Esophagus mucosa (tissue), 1 donor: ENCODE data around the gene PLA2G2A. TPM values are rescaled to one million over a fixed set of nuclear protein-coding genes. Genes with fewer than 3 reads are reported as not detected.
"Not testable (repeated sequence)": the region's sequence is repeated elsewhere in the genome, so short reads cannot be mapped to it uniquely, and the experiment has no call there.

Experiments
- ATAC-seq: fragments of 200-7000 bp; cut with Tn5 transposase; one replicate; pipeline ENCODE4 v1.9.1; 2020
- total RNA-seq: library from RNA; stranded (reverse); gene quantifications from one replicate; pipeline ENCODE4 v1.2.4, GENCODE V29; 2023
- donor health status: DM: yes; HTN: yes; CAD: no.

The PLA2G2A gene, protein sequence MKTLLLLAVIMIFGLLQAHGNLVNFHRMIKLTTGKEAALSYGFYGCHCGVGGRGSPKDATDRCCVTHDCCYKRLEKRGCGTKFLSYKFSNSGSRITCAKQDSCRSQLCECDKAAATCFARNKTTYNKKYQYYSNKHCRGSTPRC
- 10.9 TPM for total RNA-seq

DNA sequence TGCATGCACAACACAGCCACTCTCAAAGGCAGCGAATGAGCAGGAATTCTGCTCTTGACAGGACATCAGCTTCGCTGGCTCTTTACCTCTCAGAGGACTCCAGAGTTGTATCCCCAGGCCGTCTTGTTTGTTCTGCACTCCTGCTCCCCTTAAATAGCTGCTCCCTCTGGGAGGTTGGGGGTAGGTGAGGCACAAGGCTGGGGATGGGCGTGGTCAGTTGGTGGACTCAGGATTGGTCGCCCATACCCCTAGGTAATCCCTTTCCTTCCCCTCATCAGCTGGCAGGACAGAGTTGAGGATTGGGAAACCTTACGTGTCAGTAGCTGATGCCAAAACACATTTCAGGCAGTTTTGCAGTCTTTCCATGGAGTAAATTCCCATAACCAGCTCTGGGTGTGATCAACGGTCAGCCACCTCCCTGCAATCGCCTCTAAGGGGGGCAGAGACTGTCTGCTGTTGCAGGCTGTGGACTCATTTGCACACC lies at the start of gene PLA2G2A:
Gene PLA2G2A, minus strand, starts transcription at position 125 of the 484 bp plus-strand sequence. CDS start 845 bp downstream, outside the sequence.
- ATAC-seq: no peak

DNA sequence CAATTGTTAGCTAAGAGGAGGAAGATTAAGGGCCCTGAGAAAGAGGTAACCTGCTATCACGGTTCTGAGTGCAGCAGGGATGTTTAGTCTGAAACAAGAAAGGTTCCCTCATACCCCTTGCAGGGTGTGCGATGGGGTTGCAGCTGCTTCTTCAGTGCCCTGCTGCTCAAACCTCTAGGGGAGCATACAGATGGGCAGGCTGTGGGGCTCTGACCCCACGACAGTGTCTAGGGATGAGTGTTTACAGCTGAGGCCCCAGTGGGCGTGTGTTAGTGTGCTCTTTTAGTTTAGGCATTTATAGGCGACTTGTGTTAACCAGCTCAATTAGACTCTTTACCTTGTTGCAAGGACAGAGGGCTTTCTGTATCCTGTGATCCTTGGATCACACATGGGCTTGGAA lies 49.3 kb upstream of the PLA2G2A start:
- ATAC-seq: no peak

DNA sequence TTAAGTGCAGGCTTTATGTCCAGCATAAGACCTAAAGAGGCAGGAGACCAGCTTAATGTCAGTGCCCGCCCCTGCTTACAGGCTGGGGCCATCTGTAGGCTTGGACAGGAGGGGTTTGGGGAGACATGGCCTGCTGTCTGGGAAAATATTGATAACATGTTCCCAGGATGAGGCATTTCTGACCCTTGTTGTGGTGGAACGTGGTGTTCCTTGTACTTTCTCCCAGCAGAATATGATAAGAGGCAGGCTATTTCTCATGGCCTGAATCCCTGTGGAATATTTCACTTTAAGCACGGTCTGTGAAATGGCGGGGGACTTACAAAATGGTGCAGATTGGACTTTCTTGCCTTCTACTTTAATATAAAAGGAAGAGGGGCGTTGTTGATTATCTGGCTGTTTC lies 48.7 kb upstream of the PLA2G2A start:
- no peak for ATAC-seq

DNA sequence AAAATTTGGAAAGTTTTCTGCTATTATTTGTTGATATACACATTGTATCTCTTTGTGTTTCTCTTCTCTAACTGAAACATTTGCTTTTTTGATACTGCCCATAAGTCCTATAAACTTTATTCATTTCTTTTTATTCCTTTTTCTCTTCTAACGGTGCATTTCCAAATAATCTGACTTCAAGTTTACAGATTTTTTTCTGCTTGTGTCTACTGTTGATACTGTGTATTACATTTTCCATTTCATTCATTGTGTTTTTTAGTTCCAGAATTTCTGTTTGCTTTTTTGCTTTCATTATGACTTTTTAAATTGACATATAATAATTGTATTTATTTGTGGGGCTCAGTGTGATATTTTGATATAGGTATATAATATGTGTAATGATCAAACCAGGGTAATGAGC lies 38.3 kb upstream of the PLA2G2A start:
- ATAC-seq: no peak

DNA sequence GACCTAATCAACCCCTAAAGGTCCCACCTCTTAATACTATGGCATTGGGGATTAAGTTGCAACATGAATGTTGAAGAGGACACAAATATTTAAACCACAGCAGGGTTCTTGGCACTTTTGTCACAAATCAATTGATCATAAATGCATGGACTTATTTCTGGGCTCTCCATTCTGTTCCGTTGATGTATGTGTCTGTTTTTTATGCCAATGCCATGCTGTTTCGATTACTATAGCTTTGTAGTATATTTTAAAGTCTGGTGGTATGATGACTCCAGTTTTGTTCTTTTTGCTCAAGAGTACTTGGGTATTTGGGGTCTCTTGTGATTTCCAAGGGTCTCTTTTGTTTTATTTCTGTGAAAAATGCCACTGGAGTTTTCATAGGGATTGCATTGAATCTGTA lies 34.7 kb upstream of the PLA2G2A start:
- ATAC-seq: no peak

DNA sequence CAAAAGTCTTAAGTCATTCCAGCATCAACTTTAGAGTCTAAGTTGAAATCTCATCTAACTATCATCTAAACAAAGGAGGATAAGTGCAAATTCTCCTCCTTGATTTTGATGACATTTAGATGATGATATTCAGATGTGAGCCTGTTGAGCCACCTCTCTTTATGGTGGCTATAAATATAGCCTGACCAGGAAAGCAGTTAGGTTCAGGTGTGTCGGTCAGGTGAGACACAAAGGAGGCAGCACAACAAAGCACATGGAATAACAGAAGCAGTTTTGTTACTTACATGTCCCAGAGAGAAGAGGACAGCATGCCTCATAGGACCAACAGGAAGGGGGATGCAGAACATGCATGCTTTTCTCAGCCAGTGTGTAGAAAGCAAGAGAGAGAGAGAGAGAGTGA lies 30.6 kb upstream of the PLA2G2A start:
- ATAC-seq: no peak

DNA sequence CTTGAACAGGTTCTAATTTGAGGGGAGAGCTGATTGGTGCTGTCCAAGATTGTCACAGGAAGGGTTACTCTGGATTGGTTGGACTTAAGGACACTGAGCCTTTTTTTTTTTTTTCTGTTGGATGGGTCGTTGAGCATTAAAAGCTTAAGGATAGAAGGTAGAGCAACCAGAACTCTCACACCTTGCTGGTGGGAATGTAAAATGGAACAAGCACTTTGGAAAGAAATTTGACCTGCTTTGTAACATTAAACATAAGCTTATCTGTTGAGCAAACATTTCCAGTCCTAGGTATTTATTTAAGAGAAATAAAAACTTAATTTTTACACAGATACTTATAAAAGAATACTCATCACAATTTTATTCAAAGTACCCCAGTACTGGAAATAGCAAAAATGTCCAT lies 29.8 kb upstream of the PLA2G2A start:
- ATAC-seq: no peak

DNA sequence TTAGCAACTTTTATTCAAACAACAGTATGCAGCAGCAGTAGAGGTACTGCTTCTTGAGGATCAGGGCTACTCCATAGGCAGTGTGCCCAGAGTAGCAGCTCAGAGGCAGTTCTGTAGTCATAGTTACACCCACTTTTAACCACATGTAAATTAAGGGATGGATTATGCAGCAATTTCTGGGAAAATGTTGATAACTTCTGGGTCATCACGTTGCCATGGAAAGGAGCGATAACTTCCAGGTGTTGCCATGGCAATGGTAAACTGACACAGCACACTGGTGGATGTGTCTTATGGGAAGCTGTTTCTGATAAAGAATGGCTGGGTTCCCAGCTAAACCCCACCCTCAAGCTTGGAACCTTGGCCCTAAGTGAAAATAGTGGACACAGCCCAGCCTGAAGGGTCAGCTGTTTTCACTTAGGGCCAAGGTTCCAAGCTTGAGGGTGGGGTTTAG lies 29.0 kb upstream of the PLA2G2A start:
- ATAC-seq: no peak

DNA sequence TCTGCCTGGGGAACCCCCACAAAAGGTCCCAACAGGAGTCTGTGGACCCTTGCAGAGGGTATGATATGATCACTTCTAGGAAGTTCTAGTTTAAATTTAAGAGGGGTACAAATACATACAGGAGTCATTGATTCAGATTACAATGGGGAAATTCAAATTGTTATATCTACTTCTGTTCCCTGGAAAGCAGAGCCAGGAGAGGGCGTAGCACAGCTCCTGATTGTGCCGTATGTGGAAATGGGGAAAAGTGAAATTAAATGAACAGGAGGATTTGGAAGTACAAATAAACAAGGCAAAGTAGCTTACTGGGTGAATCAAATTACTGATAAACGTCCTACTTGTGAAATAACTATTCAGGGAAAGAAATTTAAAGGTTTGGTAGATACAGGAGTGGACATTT lies 19.4 kb upstream of the PLA2G2A start:
- not testable (repeated sequence) for ATAC-seq

DNA sequence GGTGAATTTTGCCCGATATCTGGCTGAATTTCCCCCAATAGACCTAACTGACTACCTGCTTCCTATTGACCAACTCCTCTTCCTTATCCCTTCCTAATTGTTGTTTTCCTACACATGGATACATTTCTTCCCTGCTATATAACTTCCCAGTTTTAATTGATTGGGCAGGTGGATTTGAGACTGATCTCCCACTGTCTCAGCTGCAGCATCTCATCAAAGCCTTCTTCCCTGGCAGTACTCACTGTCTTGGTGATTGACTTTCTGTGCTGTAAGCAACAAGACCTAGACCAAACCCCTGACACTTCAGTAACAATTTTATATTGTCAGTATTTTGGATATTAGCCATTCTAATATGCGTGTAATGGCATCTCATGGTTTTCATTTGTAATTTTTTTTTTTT lies 11.3 kb upstream of the PLA2G2A start:
- ATAC-seq: no peak

DNA sequence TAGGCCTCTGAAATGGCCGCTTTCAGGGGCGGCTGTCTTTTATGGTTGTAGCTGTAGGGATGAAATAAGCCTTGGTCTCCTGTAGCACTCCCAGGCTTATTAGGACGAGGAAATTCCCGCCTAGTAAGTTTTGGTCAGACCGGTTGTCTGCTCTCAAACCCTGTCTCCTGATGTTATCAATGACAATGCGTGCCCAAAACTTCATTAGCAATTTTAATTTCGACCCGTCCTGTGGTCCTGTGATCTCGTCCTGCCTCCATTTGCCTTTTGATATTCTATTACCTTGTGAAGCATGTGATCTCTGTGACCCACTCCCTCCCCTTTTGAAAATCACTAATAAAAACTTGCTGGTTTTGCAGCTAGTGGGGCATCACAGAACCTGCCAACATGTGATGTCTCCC lies 10.8 kb upstream of the PLA2G2A start:
- not testable (repeated sequence) for ATAC-seq

DNA sequence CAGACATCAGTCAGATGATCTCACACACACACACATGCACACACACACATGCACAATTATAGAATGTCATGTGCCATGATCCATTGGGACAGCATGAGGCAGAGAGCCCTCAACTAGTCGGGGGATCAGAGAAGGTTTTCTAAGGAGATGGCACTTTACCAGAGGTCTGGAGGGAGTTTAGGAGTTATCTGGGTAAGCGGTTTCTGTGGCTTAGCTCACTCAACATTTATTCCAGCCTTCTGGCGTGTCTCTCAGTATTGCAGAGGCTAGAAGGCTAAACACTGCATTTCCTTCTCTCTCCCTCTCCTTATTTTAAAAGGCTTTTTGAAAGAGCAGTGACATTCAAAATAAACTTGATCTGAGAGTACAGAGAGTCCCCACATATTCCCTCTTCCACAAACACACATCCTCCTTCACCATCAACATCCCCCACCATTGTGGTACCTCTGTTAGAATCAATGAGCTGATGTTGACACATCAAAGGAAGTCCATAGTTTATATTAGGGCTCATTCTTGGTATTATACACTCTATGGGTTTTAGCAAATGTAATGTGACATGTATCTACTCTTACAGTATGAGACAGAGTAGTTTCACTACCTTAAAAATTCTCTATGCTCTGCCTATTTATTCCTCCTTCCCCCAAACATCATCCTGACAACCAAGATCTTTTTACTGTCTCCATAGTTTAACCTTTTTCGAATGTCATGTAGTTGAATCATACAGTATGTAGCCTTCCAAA lies 9.0 kb upstream of the PLA2G2A start:
- ATAC-seq: no peak

DNA sequence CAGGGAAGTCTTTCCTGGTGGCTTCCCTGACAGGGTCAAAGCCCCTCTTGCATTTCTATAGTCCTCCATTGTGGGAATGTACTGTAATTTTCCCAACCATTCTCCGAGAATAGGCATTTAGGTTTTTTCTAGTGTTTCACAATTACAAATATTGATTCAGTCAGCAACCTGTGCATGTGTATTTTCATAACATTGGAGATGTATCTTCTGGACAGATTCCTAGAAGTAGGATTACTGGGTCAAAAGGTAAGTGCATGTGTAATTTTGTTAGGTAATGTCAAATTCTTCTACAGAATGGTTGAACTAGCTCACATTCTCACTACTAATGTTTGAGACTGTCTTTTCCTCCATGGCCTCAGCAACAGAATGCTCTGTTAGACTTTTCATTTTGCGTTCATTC lies 8.3 kb upstream of the PLA2G2A start:
- no peak for ATAC-seq

DNA sequence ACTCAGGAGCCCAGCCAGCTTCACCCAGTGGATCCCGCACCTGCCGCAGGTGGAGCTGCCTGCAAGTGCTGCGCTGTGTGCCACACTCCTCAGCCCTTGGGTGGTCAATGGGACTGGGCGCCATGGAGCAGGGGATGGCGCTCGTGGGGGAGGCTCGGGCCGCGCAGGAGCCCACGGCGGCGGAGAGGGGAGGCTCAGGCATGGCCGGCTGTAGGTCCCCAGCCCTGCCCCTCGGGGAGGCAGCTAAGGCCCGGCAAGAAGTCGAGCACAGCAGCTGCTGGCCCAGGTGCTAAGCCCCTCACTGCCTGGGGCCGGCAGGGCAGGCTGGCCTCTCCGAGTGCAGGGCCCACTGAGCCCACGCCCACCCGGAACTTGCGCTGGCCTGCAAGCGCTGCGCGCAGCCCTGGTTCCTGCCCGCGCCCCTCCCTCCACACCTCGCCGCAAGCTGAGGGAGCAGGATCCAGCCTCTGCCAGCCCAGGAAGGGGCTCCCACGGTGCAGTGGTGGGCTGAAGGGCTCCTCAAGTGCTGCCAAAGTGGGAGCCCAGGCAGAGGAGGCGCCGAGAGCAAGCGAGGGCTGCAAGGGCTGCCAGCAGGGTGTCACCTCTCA lies 5.1 kb upstream of the PLA2G2A start:
- not testable (repeated sequence) for ATAC-seq

DNA sequence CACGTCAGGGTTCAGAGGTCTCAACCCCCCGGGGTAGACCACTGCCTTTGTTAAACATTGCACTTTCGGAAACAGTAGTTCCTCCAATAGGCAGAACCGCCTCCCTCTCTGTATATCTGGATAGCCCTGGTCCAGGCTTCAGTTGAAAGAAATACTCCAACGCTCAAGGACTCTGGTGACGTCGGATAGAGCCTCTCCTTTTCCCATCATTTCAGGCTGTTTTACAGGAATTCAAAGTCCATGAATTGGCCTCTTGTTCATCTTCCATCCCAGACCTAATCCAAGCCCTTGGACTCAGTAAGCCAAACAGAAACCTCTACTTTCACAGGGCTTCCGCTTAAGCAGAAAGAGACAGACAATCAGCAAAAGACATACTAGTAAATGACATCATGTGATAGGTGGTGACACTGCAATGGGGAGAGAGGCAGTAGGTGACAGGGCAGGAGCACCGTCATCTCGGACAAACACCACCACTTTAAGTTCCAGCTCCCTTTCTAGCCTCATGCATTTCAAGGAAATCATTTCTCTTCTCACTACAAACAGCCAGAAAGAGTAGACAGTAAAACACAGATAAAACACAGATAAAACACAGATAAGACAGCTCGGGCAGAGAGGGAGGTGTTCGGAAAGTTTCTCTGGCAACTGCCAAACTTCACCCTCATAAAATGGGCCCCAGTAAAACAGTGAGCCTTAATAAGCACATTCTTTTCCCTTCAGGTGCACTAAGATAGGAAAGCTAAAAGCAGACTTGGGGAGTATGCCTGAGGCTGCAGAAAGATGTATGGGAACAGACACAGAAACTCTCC lies 2.3 kb upstream of the PLA2G2A start:
- ATAC-seq: no peak

DNA sequence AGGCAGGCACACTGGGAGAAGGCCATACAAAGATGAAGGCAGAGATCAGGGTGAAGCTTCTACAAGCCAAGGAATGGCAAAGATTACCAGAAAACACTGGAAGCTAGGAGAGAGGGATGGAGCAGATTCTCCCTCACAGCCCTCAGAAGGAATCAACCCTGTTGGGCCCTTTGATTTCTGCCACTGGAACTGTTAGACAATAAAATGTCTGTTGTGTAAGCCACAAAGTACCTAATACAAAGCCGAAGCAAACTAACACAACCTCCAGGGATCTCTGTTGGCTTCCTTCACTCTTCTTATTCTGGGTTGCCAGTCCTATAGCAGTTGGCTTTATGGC lies 1.7 kb upstream of the PLA2G2A start:
- ATAC-seq: no peak

DNA sequence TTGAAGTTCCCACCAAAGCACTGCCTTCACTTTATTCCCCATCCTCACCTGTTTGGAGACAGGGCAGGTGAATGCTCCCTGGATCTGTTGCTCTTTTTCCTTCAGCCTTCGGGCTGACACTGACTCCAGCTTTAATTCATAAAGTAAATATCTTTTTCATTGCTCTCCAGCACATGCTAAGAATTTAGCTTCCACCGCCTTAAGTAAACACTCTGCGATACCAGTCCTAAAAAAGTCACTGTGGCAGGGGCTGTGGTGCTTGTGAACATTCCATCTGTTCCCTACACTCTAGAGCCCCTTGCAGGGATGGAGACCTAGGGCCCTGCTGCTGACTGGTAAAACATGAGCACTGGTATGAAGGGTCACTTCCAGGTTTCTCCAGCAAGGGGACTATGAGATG lies 896 bp upstream of the PLA2G2A start:
- ATAC-seq: no peak

DNA sequence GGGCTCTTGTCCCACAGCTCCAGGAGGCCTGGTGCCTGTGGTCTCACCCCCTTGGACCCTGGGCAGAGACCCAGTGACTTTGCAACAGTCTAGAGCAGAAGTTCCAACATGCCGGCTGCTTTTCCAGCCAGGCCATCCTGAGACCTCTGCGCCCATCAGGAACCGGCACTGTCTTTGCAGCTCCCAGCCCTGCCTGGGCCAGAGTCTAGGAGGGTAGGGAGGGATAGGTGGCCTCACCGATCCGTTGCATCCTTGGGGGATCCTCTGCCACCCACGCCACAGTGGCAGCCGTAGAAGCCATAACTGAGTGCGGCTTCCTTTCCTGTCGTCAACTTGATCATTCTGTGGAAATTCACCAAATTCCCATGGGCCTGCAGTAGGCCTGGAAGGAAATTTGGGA lies 1.3 kb downstream of the PLA2G2A start:
- no peak for ATAC-seq

DNA sequence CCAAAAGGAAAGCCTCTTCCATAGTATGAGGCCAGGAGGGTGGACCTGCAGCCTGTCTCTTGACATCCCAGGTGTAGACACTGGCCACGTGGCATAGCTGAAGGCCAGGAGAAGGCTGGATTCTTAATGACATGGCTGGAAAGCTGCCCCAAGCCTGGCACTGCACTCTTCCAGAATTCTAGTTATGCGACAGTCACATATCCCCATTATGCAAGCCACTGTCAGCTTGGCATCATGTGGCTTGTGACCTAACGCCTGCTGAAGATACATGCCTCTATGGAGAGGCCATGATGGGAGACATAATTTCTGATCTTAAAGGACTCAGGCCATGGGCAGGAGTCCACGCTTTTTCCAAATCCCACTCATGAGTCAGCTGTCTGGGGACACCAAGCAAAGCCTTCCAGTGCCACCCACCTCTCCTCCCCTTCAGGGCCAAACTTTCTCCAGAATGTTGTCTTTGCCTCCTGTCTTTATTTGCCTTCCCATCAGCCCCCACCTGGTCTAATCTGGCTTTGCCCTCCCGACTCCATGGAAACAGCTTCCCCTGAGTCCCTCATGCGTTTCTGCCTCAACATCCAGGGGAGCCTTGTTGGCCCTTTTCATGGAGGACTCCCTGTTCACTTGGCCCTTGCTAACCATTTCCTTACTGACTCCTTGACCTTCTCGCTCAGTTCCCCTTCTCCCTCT lies 3.0 kb downstream of the PLA2G2A start:
- no peak for ATAC-seq

DNA sequence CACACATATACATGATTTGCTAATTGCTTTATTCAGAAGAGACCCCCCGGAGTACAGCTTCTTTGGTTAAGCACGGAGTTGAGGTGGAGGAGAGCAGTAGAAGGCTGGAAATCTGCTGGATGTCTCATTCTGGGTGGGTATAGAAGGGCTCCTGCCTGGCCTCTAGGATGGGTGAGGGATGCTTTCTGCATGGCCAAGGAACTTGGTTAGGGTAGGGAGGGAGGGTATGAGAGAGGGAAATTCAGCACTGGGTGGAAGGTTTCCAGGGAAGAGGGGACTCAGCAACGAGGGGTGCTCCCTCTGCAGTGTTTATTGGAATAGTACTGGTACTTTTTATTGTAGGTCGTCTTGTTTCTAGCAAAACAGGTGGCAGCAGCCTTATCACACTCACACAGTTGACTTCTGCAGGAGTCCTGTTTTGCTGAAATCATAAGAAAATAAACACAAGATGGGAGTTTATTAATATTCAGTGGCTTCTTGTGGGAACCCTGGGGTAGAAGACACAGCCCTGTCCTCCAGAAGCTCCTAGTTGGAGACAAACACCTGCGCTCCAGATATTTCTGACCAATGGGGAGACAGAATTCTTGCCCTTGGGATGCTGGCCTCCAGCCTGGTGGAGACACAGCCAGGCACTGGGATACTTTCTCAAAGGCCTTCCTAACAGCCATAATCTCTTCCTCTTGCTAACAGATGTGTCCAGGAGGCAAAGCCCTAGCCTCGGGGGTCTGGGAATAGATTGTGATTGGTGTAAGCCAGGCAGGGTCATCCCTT lies 3.8 kb downstream of the PLA2G2A start:
- no peak for ATAC-seq

DNA sequence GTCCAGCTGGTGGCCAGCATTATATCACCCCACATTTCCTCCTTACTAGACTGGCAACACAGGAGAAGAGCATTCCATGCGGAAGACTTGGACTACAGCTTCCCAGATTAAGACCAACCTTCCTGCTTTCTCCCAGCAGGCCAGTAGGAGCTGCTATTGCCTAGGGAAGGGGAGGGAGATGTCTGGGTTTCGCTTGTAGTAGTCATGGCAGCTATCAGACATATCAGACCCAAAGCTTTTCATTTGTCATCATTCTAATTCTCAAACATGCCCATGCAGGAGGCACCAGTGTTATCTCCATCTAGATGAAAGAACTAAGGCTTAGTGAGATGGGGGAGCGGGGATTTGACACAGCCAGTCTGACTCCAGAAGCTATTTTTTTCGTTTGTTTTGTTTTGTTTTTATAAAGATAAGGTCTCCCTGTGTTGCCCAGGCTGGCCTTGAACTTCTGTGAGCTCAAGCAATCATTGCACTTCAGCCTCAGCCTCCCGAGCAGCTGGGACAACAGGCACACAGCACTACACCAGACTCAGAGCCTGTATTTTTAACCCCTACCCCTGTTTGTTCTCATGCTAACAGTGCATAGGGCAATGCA lies 4.5 kb downstream of the PLA2G2A start:
- ATAC-seq: peak; percentile 52
